ENCODE measurements around the gene KLHL29.

- TF ChIP-seq CTCF (IDR thresholded peaks at IDR 0.05) (no peak), POLR2AphosphoS5 (IDR thresholded peaks at IDR 0.05; ENCODE audit: low read depth, low read length) (no peak), TCF7L2 (IDR thresholded peaks at IDR 0.05; ENCODE audit: low read depth, low read length) (no peak), SIN3A (IDR thresholded peaks at IDR 0.05; ENCODE audit: borderline replicate concordance, insufficient read depth, low read depth, low read length) (no peak), REST (IDR thresholded peaks at IDR 0.05; ENCODE audit: insufficient read depth in 1 of 2, low read depth in 2 of 2, low read length in 1 of 2) (no peak)
Measured at GRCh38 chr2:23602116-23602515, 217.1 kb downstream of the KLHL29 start.

Data from Panc1 (cell line).